GM19328 (cell line): ENCODE results near the gene RTN4RL2.

ENCODE experiments used
- ATAC-seq: cut with Tn5 transposase; IDR thresholded peaks from one replicate; pipeline ENCODE4 v1.9.1; 2021; ENCODE audit warnings: mild to moderate bottlenecking, moderate library complexity; ENCODE audit not compliant: unreplicated experiment

RTN4RL2 gene

DNA sequence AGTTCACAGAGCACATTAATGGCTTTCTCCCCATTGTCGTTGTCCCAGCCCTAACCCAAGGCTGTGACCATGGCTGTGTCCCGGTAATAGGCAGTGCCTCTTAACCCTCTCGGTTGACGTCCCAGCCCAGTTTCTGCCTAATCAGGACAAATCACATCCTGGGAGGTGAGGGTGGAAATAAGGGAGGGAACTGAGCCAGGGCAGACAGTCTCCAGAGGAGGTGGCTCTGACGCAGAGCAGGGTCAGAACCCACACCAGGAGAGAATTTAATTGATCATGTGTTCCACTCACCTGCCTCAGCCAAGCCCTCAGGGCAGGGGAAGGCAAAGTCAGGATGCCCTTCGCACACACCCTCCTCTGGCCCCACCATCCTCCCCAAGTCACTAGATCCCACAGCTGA is 38.2 kb downstream of the RTN4RL2 start:
- ATAC-seq, result no peak

- peak; percentile 86 for ATAC-seq
These were observed 39.2 kb downstream of the RTN4RL2 start for GRCh38 chr11:57499413-57499982.

- ATAC-seq, result no peak
These were observed 39.7 kb downstream of the RTN4RL2 start for GRCh38 chr11:57499983-57500461.

- no peak for ATAC-seq
These were observed 40.2 kb downstream of the RTN4RL2 start for GRCh38 chr11:57500515-57500914.

DNA sequence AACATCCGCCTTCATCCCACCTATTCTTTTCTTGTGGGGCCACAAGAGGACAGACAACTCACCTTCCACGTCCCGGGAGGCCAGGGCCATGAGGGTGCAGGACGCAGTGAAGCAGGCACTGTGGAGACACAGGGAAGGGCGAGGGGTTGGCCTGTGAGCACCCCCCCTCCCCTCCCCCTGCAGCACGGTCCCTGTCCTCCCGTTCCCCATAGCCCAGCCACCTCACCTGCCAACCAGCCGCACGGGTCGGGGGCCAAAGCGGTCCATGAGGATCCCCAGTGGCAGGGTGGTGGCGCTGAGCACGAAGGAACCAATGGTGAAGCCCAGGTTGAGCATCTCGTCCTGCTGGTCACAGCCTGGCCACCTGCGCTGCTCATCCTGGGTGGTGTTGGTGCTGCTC is 40.6 kb downstream of the RTN4RL2 start:
- ATAC-seq, result no peak

GRCh38 chr11:57501953-57502352 is 41.6 kb downstream of the RTN4RL2 start:
- no peak for ATAC-seq

- no peak for ATAC-seq
These were observed 42.0 kb downstream of the RTN4RL2 start for GRCh38 chr11:57502376-57502775.

DNA sequence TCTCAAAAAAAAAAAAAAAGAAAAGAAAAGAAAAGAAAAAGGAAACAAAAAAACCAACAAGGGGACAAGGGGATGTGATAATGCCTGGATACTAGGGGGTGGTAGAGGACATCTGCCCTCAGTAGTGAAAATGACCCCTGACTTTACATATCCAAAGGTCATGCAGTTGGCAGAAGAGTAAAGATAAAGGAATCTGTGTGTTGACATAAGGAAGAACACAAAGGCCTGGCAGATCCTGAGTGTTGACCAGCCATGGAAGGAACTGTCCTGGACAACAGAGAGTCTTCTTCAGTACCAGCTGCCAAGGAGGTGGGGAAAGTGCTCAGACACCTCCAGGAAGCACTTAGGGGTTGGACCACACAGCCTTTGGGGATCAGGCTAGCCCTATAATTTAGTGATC is 42.5 kb downstream of the RTN4RL2 start:
- ATAC-seq, result no peak

GRCh38 chr11:57504511-57504910 is 44.2 kb downstream of the RTN4RL2 start:
- ATAC-seq, result no peak

GRCh38 chr11:57506522-57506921 is 46.2 kb downstream of the RTN4RL2 start:
- no peak for ATAC-seq

- no peak for ATAC-seq
These were observed 48.2 kb downstream of the RTN4RL2 start for GRCh38 chr11:57508341-57509170.

- no peak for ATAC-seq
These were observed 51.6 kb downstream of the RTN4RL2 start for GRCh38 chr11:57511741-57512430.

- ATAC-seq, result no peak
These were observed 52.5 kb downstream of the RTN4RL2 start for GRCh38 chr11:57512646-57513451.

- no peak for ATAC-seq
These were observed 53.1 kb downstream of the RTN4RL2 start for GRCh38 chr11:57513452-57513795.

DNA sequence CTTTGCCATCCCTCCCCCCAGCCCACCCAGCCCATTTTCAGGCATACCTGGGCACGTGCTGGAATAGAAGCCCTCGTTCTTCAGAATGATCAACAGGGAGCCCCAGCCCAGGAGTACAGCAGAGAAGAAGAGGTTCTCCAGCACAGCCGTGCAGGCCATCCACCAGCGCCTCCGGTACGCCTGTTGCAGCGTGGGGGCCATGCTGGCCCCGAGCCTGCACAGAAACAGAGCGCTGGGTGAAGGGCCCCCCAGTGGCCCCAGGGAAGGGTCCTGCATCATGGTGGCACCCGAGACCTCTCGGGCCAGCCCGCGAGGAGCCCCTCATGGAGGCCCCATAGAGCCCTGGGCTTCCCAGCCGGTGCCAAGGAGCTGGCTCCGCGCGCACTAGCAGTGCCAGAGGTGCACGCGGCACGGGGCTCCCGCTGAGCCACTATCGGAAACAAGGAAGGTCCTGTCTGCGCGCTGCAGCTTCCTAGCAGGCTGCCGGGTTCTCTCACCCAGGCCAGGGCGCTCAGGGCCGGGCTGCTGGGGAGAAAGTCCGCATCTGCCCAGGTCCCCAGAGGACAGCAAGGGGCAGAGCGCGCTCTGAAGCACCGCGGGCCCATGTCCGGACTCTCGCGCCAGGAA is 53.7 kb downstream of the RTN4RL2 start:
- peak; percentile 38 for ATAC-seq

DNA sequence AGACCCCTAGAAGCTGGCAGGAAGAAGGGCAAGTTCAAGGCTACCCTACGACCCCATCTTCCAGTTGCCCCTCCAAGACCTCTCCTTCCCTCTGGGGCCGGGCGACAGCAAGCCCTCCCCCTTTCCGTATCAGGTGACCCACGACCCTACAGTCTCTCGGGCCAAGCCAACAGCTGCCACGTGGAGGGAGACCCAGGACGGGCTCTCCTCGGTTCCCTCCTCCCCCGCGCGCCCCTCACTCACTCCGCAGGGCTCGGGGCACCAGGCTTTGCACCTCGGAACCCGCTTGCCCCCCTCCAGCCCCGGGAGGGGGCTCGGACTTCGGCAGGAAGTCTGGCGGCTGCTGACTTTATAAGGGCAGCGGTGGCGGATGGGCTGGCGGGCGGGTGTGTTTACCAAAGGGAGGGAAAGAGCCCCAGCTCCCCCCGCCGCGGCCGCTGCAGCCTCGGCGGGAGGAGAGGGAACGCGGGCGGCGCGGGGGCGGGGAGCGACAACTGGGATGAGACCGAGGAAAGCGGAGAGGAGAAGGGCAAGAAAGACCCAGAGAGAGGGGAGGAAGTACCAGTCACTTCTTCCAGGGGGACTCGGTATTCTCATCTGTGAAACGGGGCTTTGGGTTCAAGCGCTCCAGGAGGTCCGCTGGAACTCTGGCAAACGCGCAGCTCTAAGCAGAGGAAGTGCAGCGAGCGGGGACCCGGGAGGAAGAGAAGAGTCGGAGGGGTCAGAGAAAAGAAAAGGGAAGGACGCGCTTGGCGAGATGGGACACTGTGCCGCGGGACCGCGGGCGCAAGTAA is 54.4 kb downstream of the RTN4RL2 start:
- peak; percentile 38 for ATAC-seq

GRCh38 chr11:57515332-57516060 is 55.2 kb downstream of the RTN4RL2 start, which contains the start of gene SLC43A1:
TSS of gene SLC43A1 (minus strand) at chr11:57515702. CDS start at chr11:57514111, 1,591 bp downstream.
- ATAC-seq, result peak; percentile 45

- ATAC-seq, result no peak
These were observed 55.7 kb downstream of the RTN4RL2 start for GRCh38 chr11:57516061-57516443.

DNA sequence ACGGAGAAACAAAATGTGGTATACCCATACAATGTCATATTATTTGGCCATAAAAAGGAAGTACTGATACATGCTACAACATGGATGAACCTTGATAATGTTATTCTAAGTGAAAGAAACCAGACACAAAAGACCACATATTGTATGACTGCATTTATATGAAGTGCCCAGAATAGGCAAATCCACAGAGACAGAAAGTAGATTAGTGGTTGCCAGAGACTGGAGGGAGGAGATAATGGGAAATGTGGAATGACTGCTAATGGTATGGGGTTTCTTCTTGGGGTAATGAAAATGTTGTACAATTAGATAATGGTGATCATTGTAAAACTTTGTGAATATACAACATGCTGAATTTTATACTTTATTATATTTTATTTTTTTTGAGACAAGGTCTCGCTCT is 60.8 kb downstream of the RTN4RL2 start:
- no peak for ATAC-seq
